ENCODE results near the gene OTOP1. TPM values are rescaled to one million over a fixed set of nuclear protein-coding genes. Genes with fewer than 3 reads are reported as not detected.
"Not testable (repeated sequence)": the region's sequence is repeated elsewhere in the genome, so short reads cannot be mapped to it uniquely, and the experiment has no call there.

OTOP1 gene
- total RNA-seq, 1 donor from 2014 or later = not detected

- H3F3A ChIP-seq (ENCODE audit: low read depth); H3K27ac ChIP-seq; H3K4me3 Mint-ChIP-seq; H3K79me2 ChIP-seq (ENCODE audit: low read depth); H3K4me1 Mint-ChIP-seq; H3K4me1 ChIP-seq; H3K9ac ChIP-seq; H3K9me3 Mint-ChIP-seq; H3K27ac Mint-ChIP-seq; H3K9me3 ChIP-seq (ENCODE audit: low read depth); H3K36me3 Mint-ChIP-seq; H3K27me3 Mint-ChIP-seq (ENCODE audit: insufficient read depth, low read depth); H4K20me1 ChIP-seq (ENCODE audit: low read depth); H3K36me3 ChIP-seq: not testable (repeated sequence)
- peak overlapping the region; percentile 77 for H3K4me2 ChIP-seq
- peak; percentile 39 for DNase-seq (ENCODE audit: low spot score)
- peak; percentile 35 for TF ChIP-seq EZH2 (IDR thresholded peaks at IDR 0.05)
- peak overlapping the region; percentile 47 for H3K4me3 ChIP-seq
- H2AFZ ChIP-seq (replicated peaks) = peak overlapping the region; percentile 50
- peaks cover 30% of the 10 kb centered on the region for H3K27me3 ChIP-seq
Observed at GRCh38 chr4:4143376-4143775, 83.4 kb downstream of the OTOP1 start.

- not testable (repeated sequence) for H3K9ac ChIP-seq; H3K36me3 ChIP-seq; H4K20me1 ChIP-seq (ENCODE audit: low read depth); H3K4me1 ChIP-seq; H3K9me3 ChIP-seq (ENCODE audit: low read depth); H3K4me1 Mint-ChIP-seq; H3K27ac Mint-ChIP-seq; H3K9me3 Mint-ChIP-seq; H3K27me3 Mint-ChIP-seq (ENCODE audit: insufficient read depth, low read depth); H3K36me3 Mint-ChIP-seq; H3F3A ChIP-seq (ENCODE audit: low read depth); H3K27ac ChIP-seq; H3K4me3 Mint-ChIP-seq; H3K79me2 ChIP-seq (ENCODE audit: low read depth)
- Histone ChIP-seq H3K4me2 (peak overlapping the region; percentile 77), H3K27me3 (peaks cover 30% of the 10 kb centered on the region), H2AFZ (replicated peaks) (peak overlapping the region; percentile 50), H3K4me3 (peak overlapping the region; percentile 47)
- peak; percentile 52 for DNase-seq (ENCODE audit: low spot score)
Observed at GRCh38 chr4:4142679-4143078, 84.0 kb downstream of the OTOP1 start.

- H3K9ac ChIP-seq; H3K36me3 Mint-ChIP-seq; H3K4me1 Mint-ChIP-seq; H3K4me1 ChIP-seq; H3K36me3 ChIP-seq; H3K9me3 Mint-ChIP-seq; H3K4me2 ChIP-seq; H3K9me3 ChIP-seq (ENCODE audit: low read depth); H3K27me3 Mint-ChIP-seq (ENCODE audit: insufficient read depth, low read depth); H2AFZ ChIP-seq (replicated peaks); H4K20me1 ChIP-seq (ENCODE audit: low read depth); H3K4me3 ChIP-seq; H3K4me3 Mint-ChIP-seq; DNase-seq (ENCODE audit: low spot score); H3K79me2 ChIP-seq (ENCODE audit: low read depth); H3F3A ChIP-seq (ENCODE audit: low read depth); H3K27ac Mint-ChIP-seq; H3K27ac ChIP-seq: not testable (repeated sequence)
- peaks cover 28% of the 10 kb centered on the region for H3K27me3 ChIP-seq
Observed at GRCh38 chr4:4141186-4141585, 85.5 kb downstream of the OTOP1 start.

Other genes starting within 250 kb of the OTOP1 start
- 61.3 and 89.3 TPM in 2 replicates for gene TMEM128, start 21.3 kb upstream of the OTOP1 start, total RNA-seq (ENCODE audit: low replicate concordance)
- gene LYAR, start 63.2 kb upstream of the OTOP1 start, total RNA-seq (ENCODE audit: low replicate concordance) = 22.1 and 49.0 TPM in 2 replicates
- 13.6 and 20.2 TPM in 2 replicates for gene ZBTB49, start 63.3 kb upstream of the OTOP1 start, total RNA-seq (ENCODE audit: low replicate concordance)
- 17.9 and 41.6 TPM in 2 replicates for gene NSG1, start 160.2 kb upstream of the OTOP1 start, total RNA-seq (ENCODE audit: low replicate concordance)